Inflammatory macrophage treated with lipopolysaccharide for 1 hour (primary cell): Measurements from ENCODE around the gene E4F1.
"Not testable (repeated sequence)": the region's sequence is repeated elsewhere in the genome, so short reads cannot be mapped to it uniquely, and the experiment has no call there.

Source experiments
- DNase-seq, 2 donors: peaks; one replicate each; pipeline ENCODE4 v3.0.0-alpha.2; 2020 to 2022

The E4F1 gene

GRCh38 chr16:2232094-2232990, 9.0 kb downstream of the E4F1 start:
- no peak for DNase-seq

GRCh38 chr16:2233046-2233775, 9.8 kb downstream of the E4F1 start:
- DNase-seq = no peak

GRCh38 chr16:2233872-2234812, 10.8 kb downstream of the E4F1 start:
- DNase-seq = no peak

- DNase-seq = no peak
These were observed 11.4 kb downstream of the E4F1 start for GRCh38 chr16:2234813-2235170.

- no peak for DNase-seq
These were observed 11.9 kb downstream of the E4F1 start for GRCh38 chr16:2235234-2235651.

GRCh38 chr16:2235695-2236336, 12.4 kb downstream of the E4F1 start:
- no peak for DNase-seq

- no peak for DNase-seq
These were observed 13.1 kb downstream of the E4F1 start, which contains the start of gene DNASE1L2 for GRCh38 chr16:2236337-2237101. TSS of gene DNASE1L2 (plus strand) at chr16:2236444. CDS start at chr16:2236817, 373 bp downstream.

GRCh38 chr16:2237102-2237482, 13.7 kb downstream of the E4F1 start:
- no peak for DNase-seq

GRCh38 chr16:2237493-2238149, 14.2 kb downstream of the E4F1 start:
- no peak for DNase-seq

GRCh38 chr16:2238150-2238837, 14.9 kb downstream of the E4F1 start:
- no peak for DNase-seq

GRCh38 chr16:2238838-2239675, 15.7 kb downstream of the E4F1 start:
- DNase-seq = no peak

- not testable (repeated sequence) for DNase-seq
These were observed 16.9 kb downstream of the E4F1 start for GRCh38 chr16:2240331-2240730.

GRCh38 chr16:2242598-2242997, 19.2 kb downstream of the E4F1 start:
- DNase-seq = peak in 1 of 2 donors; percentile 11

GRCh38 chr16:2243031-2243528, 19.7 kb downstream of the E4F1 start:
- no peak for DNase-seq

- DNase-seq = no peak
These were observed 20.4 kb downstream of the E4F1 start for GRCh38 chr16:2243781-2244180.

- DNase-seq = no peak
These were observed 20.9 kb downstream of the E4F1 start for GRCh38 chr16:2244301-2244700.

GRCh38 chr16:2244926-2245795, 21.8 kb downstream of the E4F1 start:
- no peak for DNase-seq

- no peak for DNase-seq
These were observed 23.0 kb downstream of the E4F1 start for GRCh38 chr16:2246301-2246885.
